Measurements from ENCODE around the gene EPB42.

Gene EPB42

GRCh38 chr15:43209059-43209824 is 11.6 kb downstream of the EPB42 start:
- TF ChIP-seq, protein P1, sequence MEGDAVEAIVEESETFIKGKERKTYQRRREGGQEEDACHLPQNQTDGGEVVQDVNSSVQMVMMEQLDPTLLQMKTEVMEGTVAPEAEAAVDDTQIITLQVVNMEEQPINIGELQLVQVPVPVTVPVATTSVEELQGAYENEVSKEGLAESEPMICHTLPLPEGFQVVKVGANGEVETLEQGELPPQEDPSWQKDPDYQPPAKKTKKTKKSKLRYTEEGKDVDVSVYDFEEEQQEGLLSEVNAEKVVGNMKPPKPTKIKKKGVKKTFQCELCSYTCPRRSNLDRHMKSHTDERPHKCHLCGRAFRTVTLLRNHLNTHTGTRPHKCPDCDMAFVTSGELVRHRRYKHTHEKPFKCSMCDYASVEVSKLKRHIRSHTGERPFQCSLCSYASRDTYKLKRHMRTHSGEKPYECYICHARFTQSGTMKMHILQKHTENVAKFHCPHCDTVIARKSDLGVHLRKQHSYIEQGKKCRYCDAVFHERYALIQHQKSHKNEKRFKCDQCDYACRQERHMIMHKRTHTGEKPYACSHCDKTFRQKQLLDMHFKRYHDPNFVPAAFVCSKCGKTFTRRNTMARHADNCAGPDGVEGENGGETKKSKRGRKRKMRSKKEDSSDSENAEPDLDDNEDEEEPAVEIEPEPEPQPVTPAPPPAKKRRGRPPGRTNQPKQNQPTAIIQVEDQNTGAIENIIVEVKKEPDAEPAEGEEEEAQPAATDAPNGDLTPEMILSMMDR (IDR thresholded peaks at IDR 0.05; ENCODE audit: low read depth, low read length), result peak; percentile 11
- peak in 1 of 2 donors; percentile 12 for DNase-seq (ENCODE audit: low read depth in 2 of 2)
- no peak overlapping the region for H3K4me3 ChIP-seq (replicated peaks in 1 of 2; ENCODE audit: low read depth in 2 of 2, low read length in 2 of 2)

- DNase-seq (ENCODE audit: low read depth in 2 of 2), result no peak
Observed at GRCh38 chr15:43208052-43209002, 12.5 kb downstream of the EPB42 start.

GRCh38 chr15:43207024-43207423 is 13.8 kb downstream of the EPB42 start:
- no peak overlapping the region for H3K4me3 ChIP-seq (replicated peaks in 1 of 2; ENCODE audit: low read depth in 2 of 2, low read length in 2 of 2)
- DNase-seq (ENCODE audit: low read depth in 2 of 2), result no peak
- TF ChIP-seq, protein P1 (IDR thresholded peaks at IDR 0.05; ENCODE audit: low read depth, low read length), result no peak

More at GRCh38 chr15:43208052-43209002, 12.5 kb downstream of the EPB42 start:
- TF ChIP-seq, protein P1 (IDR thresholded peaks at IDR 0.05; ENCODE audit: low read depth, low read length), result no peak
- H3K4me3 ChIP-seq (replicated peaks in 1 of 2; ENCODE audit: low read depth in 2 of 2, low read length in 2 of 2), result no peak overlapping the region

GRCh38 chr15:43206054-43206453 is 14.8 kb downstream of the EPB42 start:
- no peak overlapping the region for H3K4me3 ChIP-seq (replicated peaks in 1 of 2; ENCODE audit: low read depth in 2 of 2, low read length in 2 of 2)
- no peak for DNase-seq (ENCODE audit: low read depth in 2 of 2)
- TF ChIP-seq, protein P1 (IDR thresholded peaks at IDR 0.05; ENCODE audit: low read depth, low read length), result no peak

GRCh38 chr15:43204016-43204901 is 16.6 kb downstream of the EPB42 start:
- peak; percentile 62 to 80 for DNase-seq (ENCODE audit: low read depth in 2 of 2)

More at GRCh38 chr15:43204016-43204901, 16.6 kb downstream of the EPB42 start:
- H3K4me3 ChIP-seq (replicated peaks in 1 of 2; ENCODE audit: low read depth in 2 of 2, low read length in 2 of 2), result no peak overlapping the region
- TF ChIP-seq, protein P1 (IDR thresholded peaks at IDR 0.05; ENCODE audit: low read depth, low read length), result peak; percentile 77

All from cardiac fibroblast (primary cell).